Pulmonary artery endothelial cell (primary cell): Measurements from ENCODE around the gene NYAP1. TPM values are rescaled to one million over a fixed set of nuclear protein-coding genes. Genes with fewer than 3 reads are reported as not detected.
"Not testable (repeated sequence)": the region's sequence is repeated elsewhere in the genome, so short reads cannot be mapped to it uniquely, and the experiment has no call there.

Experiments
- DNase-seq: peaks from one replicate; pipeline ENCODE4 v3.0.0-alpha.2; 2011; ENCODE audit warnings: low read depth, low spot score
- total RNA-seq: library from RNA; depleted of rRNA; stranded (reverse); fragments of >200 nt; gene quantifications from 2 replicates; pipeline ENCODE4 v1.2.3, GENCODE V29; 2014

The NYAP1 gene
- total RNA-seq, 1 donor from 2014 or later: 4.2 TPM

DNA sequence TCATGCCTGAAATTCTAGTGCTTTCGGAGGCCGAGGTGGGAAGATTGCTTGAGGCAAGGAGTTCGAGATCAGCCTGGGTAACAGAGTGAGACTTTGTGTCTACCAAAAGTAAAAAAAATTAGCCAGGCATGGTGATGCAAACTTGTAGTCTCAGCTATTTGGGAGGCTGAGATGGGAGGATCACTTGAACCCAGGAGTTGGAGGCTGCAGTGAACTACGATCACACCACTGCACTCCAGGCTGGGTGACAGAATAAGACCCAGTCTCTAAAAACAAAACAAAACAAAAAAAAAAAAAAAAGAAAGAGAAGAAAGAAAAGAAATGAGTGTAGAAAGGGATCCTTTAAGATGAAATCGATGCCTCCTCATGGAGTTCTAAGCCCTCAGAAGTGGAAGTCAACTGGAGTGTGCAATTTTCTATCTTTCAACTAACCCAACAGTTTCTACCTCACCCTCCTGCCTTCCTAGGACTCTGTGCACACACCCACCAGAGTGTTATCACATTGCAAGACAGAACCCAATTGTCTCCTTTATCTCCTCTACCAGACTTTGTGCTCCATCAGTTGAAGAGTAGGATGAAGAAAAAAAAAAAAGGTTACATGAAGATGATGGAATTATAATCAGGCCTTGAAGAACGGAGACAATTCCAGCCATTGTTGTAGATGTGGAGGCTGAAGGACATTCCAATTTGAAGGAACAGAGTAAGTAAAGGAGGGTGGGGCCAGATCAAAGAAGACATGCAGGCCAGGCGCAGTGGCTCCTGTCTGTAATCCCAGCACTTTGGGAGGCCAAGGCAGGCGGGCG lies 26.9 kb downstream of the NYAP1 start:
- no peak for DNase-seq

DNA sequence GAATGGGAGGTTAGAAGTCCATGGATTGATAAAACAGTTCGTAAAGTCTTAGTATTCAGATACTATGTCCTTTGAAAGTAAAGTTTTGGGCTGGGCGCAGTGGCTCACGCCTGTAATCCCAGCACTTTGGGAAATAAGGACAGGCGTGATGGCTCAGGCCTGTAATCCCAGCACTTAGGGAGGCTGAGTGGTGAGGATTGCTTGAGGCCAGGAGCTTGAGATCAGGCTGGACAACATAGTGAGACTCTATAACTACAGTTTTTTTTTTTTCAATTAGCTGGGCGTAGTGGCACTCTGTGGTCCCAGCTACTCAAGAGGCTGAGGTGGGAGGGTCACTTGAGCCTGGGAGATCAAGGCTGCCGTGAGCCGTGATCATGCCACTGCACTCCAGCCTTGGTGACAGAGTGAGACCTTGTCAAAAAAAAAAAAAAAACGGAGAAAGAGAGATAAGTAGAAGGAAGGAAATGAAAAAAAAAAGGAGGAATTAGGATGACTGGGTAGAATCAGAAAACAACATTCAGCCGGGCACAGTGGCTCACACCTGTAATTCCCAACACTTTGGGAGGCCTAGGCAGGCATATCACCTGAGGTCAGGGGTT lies 29.6 kb downstream of the NYAP1 start:
- DNase-seq: no peak

- DNase-seq: peak; percentile 24
Measured at GRCh38 chr7:100515072-100515532, 31.4 kb downstream of the NYAP1 start.

- DNase-seq: no peak
Measured at GRCh38 chr7:100516135-100516812, 32.5 kb downstream of the NYAP1 start.

DNA sequence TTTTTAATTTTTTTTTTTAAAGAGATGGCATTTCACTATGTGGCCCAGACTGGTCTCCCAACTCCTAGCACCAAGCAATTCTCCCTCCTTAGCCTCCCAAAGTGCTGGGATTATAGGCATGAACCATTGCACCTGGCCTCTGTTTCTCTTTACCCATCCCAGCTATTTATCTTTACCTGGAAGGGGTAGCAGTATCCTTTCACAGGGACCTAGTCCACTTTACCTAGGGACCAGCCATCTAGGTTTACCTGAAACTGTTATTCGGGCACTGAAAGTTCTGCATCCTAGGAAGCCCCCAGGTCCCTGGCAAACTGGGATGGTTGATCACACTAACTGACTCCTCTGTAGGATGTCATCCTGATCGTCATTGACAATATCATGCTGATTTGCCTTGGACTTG lies 33.6 kb downstream of the NYAP1 start:
- no peak for DNase-seq

GRCh38 chr7:100519580-100519979 lies 35.9 kb downstream of the NYAP1 start:
- no peak for DNase-seq

DNA sequence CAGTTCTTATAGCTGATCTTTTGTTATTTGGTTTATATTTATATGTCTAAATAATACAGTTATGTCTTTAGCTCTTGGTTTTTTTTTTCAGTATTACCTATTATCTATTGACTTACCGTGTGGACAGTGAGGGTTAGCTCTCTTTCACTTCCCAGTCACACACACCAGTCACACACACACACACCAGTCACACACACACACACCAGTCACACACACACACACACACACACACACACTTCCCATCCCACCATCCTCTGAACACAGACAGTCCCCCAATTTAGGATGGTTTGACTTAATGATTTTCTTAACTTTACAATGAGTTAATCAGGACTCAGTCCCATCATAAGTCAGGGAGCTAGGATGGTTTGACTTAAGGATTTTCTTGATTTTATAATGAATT lies 36.4 kb downstream of the NYAP1 start:
- DNase-seq: no peak

GRCh38 chr7:100521076-100521475 lies 37.3 kb downstream of the NYAP1 start:
- DNase-seq: no peak

DNA sequence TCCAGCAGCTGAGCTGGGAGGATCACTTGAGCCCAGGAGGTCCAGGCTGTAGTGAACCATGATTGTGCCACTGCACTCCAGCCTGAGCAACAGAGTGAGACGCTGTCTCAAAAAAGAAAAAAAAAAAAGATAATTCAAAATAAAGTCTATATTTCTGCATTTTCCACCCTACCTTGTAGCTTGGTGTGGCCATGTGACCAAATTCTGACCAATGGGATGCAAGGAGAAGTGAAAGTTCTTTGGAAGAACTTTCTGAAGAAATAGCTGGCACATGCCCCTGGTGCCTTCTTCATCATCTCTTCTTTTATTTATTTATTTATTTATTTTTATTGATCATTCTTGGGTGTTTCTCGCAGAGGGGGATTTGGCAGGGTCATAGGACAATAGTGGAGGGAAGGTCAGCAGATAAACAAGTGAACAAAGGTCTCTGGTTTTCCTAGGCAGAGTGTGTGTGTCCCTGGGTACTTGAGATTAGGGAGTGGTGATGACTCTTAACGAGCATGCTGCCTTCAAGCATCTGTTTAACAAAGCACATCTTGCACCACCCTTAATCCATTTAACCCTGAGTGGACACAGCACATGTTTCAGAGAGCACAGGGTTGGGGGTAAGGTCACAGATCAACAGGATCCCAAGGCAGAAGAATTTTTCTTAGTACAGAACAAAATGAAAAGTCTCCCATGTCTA lies 38.3 kb downstream of the NYAP1 start:
- not testable (repeated sequence) for DNase-seq

GRCh38 chr7:100523192-100523591 lies 39.5 kb downstream of the NYAP1 start:
- DNase-seq: not testable (repeated sequence)

- not testable (repeated sequence) for DNase-seq
Measured at GRCh38 chr7:100528108-100528866, 44.6 kb downstream of the NYAP1 start.

- no peak for DNase-seq
Measured at GRCh38 chr7:100532165-100533022, 48.7 kb downstream of the NYAP1 start.

DNA sequence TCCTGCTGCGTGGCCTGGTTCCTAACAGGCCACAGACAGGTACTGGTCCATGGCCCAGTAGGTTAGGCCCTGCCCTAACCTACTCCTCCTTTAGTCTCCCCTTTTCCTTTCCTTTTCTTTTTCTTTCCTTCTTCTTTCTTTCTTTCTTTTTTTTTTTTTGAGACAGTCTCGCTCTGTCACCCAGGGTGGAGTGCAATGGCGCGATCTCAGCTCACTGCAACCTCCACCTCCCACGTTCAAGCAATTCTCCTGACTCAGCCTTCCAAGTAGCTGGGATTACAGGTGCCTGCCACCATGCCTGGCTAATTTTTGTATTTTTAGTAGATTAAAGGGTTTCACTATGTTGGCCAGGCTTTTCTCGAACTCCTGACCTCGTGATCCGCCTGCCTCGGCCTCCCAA lies 52.3 kb downstream of the NYAP1 start:
- not testable (repeated sequence) for DNase-seq

- DNase-seq: not testable (repeated sequence)
Measured at GRCh38 chr7:100536695-100537094, 53.0 kb downstream of the NYAP1 start.

DNA sequence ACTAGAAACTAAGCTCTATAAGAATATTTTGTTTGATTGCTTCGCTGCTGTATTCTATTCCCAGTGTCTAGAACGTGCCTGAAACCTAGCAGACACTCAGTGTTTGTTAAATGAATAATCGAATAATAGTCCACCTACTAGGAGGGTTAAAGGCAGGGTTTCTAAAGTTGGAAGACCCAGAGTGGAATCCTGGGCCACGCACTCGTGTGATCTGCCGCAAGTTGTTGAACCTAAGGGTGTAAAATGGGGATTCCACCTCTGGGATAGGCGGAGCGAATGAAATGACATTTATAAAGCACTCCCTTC lies 54.6 kb downstream of the NYAP1 start:
- no peak for DNase-seq

- peak; percentile 99 for DNase-seq
Measured at GRCh38 chr7:100538654-100539435, 55.1 kb downstream of the NYAP1 start, which contains the start of gene AGFG2. AGFG2 (plus strand) TSS chr7:100539203; CDS start chr7:100539347, 144 bp downstream.

DNA sequence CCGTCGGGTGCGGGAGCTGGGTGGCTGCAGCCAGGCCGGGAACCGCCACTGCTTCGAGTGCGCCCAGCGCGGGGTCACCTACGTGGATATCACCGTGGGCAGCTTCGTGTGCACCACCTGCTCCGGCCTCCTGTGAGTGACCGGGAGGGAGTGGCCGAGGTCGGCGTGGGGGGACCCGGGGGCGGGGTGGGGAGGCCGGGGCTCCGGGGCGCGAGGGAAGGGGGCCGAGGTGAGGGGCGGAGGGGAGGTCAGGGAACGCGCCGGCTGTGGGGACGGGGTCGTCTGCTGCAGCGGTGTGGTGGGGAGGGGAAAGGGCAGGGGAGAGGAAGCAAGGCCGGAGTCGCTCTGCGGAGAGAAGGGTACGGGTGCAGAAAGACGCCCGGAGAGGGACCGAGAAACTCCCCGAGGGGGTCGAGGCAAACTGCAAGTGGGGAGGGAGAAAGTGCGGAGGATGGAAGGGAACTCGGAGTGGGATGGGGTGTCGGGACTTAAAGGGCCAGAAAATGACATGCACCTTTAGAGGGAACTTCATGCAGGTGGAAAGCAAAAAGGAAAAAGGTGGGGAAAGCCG lies 55.8 kb downstream of the NYAP1 start:
- DNase-seq: no peak

DNA sequence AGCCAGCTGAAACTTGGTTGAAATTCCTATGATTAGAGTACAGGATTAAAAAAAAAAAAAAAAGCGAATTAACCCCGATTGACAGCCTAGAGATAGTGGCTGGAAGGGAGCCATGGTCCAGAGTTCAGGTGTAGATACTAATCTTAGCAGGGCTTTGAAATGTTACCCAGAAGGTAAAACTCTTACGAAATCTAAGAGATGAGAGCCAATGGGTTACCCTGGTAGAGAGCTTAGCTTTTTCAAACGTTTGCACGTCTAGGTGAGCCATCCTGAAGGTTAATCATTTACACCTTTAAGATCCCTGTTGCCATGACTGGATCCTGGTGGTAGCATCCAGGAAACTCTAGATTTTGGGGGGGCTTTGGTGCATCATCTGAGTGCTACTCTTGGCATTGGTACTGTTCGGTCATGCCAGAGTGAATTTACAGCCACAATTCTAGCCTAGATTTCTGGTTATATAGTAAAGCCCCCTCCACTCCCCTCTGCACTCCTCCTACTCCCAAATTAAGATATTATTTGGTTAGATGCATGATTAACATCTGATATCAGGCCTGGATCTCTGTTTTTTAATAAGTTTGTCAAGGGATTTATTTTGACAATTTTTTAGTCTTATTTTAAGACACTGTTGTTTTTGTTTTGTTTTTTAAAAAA lies 56.5 kb downstream of the NYAP1 start:
- DNase-seq: no peak
